Measurements from ENCODE around the gene SOSTDC1.
"Not testable (repeated sequence)": the region's sequence is repeated elsewhere in the genome, so short reads cannot be mapped to it uniquely, and the experiment has no call there.

Gene SOSTDC1

GRCh38 chr7:16462431-16462889 is 3.1 kb downstream of the SOSTDC1 start:
- DNase-seq (ENCODE audit: low read depth in 4 of 4, low spot score in 1 of 4) = no peak

GRCh38 chr7:16460789-16461493 is 4.6 kb downstream of the SOSTDC1 start:
- no peak for DNase-seq (ENCODE audit: low read depth in 4 of 4, low spot score in 1 of 4)

- not testable (repeated sequence) for DNase-seq (ENCODE audit: low read depth in 4 of 4, low spot score in 1 of 4)
Observed at GRCh38 chr7:16456303-16456702, 9.2 kb downstream of the SOSTDC1 start.

DNA sequence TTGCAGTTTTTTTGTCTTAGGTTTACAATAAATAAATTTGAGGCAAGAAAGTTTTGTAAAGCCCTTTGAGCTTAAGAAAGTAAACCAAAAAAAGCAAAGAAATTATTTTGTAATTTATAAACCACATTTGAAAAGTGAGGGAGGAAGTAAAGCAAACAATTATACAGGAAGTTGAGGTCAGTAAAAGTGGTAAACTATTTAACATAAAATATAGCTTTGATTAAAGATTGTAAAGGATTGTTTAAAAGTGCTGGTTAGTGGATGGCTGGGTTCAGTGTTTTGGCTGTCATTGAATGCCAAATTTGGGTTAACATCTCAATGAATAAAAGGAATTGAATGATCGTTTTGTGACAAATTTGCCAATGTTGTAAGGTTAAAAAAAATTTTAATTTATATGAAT is 9.9 kb downstream of the SOSTDC1 start:
- no peak for DNase-seq (ENCODE audit: low read depth in 4 of 4, low spot score in 1 of 4)

DNA sequence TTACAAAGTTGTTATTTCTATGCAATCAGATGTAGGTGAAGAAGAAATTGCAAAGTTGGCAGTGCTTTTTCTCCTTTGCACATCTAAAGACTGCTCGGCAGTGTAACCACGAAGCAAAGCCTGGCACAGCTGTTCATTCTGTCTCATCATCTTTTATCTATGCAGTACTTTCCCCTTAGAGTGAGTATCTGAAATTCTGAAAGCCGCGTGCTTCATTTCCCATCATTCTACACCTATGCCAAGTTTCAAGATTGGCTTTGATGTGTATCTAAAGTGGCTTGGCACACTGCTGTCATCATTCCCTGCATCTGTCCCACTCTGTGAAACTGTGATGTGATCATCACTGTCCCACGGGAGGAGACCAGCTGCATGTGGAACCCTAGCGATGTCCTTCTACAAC is 15.2 kb downstream of the SOSTDC1 start:
- DNase-seq (ENCODE audit: low read depth in 4 of 4, low spot score in 1 of 4) = no peak

DNA sequence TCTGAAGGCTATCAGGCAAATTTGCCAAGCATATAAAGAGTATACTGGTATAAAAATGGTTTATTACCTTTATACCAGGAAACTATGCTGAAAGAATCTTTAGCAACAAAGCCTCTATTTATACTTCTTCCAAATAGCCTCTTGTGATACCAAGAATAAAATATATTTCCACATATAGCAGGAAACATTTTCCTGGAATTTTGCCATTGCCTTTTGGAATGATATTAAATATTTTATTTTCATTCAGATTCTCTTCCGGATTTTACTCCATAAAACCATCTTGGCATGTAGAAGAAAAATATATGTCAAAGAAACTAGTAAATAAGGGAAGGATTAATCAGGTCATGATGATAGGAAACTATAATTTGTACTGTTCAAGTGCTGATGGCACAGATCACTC is 17.7 kb downstream of the SOSTDC1 start:
- DNase-seq (ENCODE audit: low read depth in 4 of 4, low spot score in 1 of 4) = no peak

DNA sequence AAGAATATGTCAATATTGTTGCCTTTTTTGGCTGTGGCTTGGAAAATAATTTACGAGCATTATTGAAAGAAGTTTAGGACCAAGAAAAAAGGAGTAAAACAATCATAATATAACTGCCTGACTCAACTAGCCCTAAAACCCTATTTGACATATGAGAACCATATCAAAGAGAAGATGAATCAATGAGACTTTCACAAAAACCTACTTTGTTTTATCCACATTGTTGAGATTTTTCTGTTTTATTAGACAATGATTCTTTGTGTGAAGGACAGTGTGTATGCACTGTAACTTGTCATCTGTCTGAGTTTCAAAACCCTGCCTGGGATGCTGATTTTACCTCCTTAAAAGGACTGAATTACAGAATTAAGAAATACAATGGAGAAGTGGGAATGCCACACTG is 19.0 kb downstream of the SOSTDC1 start:
- no peak for DNase-seq (ENCODE audit: low read depth in 4 of 4, low spot score in 1 of 4)

DNA sequence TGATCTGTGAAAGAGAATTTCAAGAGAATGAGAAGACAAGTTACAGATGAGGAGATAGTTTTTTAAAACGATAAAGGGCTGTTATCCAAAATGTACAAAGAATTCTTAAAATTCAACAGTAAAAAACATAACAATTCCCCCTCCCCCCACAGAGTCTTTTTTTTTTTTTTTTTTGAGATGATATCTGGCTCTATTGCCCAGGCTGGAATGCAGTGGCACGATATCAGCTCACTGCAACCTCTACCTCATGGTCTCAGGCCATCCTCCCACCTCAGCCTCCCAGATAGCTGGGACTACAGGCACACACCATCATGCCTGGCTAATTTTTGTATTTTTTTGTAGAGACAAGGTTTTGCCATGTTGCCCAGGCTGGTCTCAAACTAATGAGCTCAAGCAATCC is 21.7 kb downstream of the SOSTDC1 start:
- not testable (repeated sequence) for DNase-seq (ENCODE audit: low read depth in 4 of 4, low spot score in 1 of 4)

GRCh38 chr7:16438988-16439387 is 26.6 kb downstream of the SOSTDC1 start:
- DNase-seq (ENCODE audit: low read depth in 4 of 4, low spot score in 1 of 4) = no peak

DNA sequence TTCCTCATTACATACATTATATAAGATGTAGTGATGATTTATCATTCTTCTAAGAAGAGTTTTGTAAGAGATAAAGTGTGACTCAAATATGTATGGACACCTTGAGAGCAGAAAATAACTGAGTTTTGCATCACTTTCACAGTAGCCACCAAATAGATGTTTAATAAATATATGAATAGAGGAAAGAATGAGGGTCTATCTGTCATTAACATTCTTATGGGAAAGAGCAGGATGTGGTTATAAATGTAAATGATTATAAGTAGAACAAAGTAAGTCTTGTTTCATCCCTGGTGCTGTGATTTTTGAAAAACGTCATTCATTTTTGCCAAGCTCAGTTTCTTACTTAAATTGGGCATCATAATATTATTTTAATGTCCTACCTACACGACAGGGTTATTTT is 29.2 kb downstream of the SOSTDC1 start:
- DNase-seq (ENCODE audit: low read depth in 4 of 4, low spot score in 1 of 4) = no peak

DNA sequence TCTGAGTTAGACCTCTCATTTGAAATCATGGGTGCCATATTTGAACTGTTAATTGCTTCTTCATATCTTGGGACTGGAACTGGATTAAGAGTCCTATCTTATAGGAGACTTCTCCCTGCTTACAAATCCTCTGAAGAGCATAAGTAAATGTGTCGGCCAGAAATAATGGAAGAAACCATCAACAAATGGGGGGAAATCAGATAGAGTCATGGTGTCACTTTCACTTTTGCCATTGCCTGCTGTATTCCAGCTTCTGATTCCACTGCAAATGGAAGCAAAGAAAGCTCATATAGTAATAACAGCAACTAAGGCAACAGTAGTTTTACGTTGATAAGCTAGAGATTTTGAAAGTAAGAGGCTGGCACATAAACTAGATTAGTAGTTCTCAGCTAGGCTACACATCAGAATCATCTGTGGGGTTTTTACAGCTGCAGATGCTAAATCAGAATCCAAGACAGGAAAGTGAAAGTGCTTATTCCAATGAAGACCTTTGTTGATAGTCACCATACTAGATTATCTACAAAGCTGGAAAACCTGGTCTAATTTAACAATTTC is 31.9 kb downstream of the SOSTDC1 start:
- no peak for DNase-seq (ENCODE audit: low read depth in 4 of 4, low spot score in 1 of 4)

GRCh38 chr7:16432425-16432731 is 33.2 kb downstream of the SOSTDC1 start:
- DNase-seq (ENCODE audit: low read depth in 4 of 4, low spot score in 1 of 4) = no peak

DNA sequence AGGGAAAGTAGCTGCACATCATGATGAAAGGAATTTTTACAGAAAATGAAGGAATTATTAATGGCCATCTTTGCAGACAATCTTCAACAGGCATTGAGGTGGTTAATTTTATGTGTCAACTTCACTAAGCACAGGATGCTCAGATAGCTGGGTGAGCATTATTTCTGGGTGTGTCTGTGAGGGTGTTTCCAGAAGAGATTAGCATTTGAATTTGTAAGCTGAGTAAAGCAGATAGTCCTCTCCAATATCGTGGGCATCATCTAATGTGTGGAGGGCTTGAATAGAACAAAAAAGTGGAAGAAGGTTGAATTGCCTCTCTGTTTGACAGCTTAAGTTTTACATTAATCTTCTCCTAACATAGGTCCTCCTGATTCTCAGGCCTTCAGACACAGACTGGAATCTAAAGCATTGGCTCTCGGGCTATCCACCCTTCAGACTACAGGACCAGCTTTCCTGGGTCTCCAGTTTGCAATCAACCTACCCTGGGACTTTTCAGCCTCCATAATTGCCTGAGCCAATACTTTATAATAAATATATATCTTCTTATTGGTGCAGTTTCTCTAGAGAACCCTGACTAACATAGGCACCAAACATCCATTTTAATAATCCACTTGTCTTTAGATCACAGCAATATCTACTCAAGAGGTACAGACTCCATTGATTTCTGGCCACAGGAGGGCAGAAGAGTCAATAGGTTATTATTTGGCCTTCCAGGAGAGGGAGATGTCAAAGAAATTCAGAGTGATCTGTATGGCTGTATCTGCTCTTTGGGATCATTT is 33.7 kb downstream of the SOSTDC1 start:
- no peak for DNase-seq (ENCODE audit: low read depth in 4 of 4, low spot score in 1 of 4)

DNA sequence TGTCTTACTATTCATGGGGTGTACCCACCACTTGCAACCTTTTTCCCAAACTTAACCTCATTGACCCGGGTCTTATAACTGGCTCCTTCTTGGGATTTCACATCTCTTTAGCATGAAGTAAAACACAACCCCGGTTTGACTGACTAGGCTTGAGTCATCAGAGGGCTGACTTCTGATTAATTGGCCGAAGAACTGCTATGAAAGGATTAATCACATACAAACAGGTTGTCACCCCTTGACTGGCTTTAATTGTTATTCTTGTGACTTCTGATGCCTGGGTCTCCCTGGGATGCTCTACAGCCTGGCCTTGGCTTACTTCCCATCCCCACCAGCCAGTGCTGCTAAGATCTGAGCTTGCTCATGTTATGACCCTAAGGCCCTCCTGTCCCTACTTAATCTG is 35.4 kb downstream of the SOSTDC1 start:
- DNase-seq (ENCODE audit: low read depth in 4 of 4, low spot score in 1 of 4) = no peak

GRCh38 chr7:16428672-16429071 is 36.9 kb downstream of the SOSTDC1 start:
- DNase-seq (ENCODE audit: low read depth in 4 of 4, low spot score in 1 of 4) = no peak

DNA sequence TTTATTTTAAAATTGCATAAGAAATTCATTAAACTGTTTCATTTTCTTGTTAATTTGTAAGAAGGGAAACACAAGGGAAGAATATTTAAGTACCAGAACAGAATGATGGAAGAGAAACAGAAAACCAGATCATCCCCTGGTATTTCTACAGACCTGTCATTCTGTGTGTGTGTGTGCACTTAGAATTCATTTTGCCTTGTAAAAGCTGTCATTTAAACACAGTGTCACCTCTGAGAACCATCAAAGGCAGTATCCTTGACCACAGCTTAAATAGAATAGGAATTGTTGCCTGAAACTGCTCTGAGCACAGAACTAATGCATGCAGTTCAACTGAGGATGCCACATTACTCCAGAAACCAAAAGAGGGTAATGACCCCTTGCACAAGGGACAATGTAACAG is 37.4 kb downstream of the SOSTDC1 start:
- DNase-seq (ENCODE audit: low read depth in 4 of 4, low spot score in 1 of 4) = no peak

- DNase-seq (ENCODE audit: low read depth in 4 of 4, low spot score in 1 of 4) = no peak
Observed at GRCh38 chr7:16423761-16424160, 41.8 kb downstream of the SOSTDC1 start.

- DNase-seq (ENCODE audit: low read depth in 4 of 4, low spot score in 1 of 4) = no peak
Observed at GRCh38 chr7:16422917-16423316, 42.6 kb downstream of the SOSTDC1 start.

DNA sequence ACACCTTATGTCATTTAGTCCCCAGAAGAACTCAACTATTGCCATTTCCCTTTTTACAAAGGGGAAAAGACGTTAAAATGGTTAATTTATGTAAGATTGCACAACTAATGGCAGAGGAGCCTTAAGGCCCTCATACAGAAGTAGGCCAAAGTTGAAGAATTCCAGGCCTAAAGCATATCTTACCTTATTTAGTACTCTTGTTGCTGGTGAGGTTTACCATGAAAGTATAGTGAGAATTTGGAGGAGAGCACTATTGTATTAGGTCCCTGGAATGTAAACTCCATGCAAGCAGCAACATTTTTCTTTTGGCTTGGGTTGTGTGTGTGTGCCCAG is 43.5 kb downstream of the SOSTDC1 start:
- no peak for DNase-seq (ENCODE audit: low read depth in 4 of 4, low spot score in 1 of 4)

- peak in 3 of 4 experiments; percentile 18 to 28 (median 25) for DNase-seq (ENCODE audit: low read depth in 4 of 4, low spot score in 1 of 4)
Observed at GRCh38 chr7:16421333-16422102, 44.0 kb downstream of the SOSTDC1 start, which contains the start of gene CRPPA. Gene CRPPA (minus strand): TSS chr7:16421538. CDS start chr7:16421322, 216 bp downstream.

DNA sequence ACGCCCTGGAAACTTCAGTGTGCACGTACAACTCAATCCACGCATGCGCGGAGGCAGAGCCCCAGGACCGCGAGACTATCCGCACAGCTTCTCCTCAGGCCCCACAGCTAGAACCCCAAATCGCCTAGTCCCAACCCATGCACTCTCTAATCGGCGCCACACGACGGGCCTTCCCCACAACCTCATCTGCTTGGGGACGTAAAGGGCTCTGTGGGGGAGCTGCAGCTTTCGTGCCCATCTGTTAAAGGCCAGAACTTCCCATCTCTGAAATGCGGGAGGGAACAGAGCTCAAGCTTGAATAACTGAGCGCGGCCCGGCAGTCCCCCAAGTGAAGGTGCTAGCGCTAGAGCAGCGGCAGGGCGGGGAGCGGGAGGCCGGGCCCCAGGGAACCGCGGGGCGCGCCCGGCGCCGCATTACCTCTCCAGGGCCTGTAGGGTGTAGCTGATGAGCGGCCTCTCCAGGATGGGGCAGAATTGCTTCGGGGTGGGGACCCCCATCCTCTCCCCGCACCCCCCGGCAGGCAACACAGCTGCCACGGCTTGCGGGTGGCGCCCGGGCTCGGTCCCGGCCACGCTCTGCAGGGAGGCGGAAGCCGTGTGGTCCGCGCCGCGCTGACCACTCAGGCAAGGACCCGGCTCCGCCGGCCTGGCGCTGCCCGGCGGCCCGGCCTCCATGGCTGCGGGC is 44.7 kb downstream of the SOSTDC1 start:
- DNase-seq (ENCODE audit: low read depth in 4 of 4, low spot score in 1 of 4) = peak; percentile 47 to 80 (median 70)

Measured in stimulated activated CD4-positive, alpha-beta T cell treated with anti-CD3 and anti-CD28 coated beads, Interleukin-1b, Interleukin-23, amount 100 ng/mL, for 24 hours (primary cell).